NCI-H82 treated with DMSO at 0.1 percent for 48 hours (cell line): ENCODE data around the gene LHFPL3.
"Not testable (repeated sequence)": the region's sequence is repeated elsewhere in the genome, so short reads cannot be mapped to it uniquely, and the experiment has no call there.

Source experiments
- DNase-seq: peaks from one replicate; lab custom pipeline; 2025; ENCODE audit not compliant: unreplicated experiment; lab: John Stamatoyannopoulos, UW

LHFPL3 gene

DNA sequence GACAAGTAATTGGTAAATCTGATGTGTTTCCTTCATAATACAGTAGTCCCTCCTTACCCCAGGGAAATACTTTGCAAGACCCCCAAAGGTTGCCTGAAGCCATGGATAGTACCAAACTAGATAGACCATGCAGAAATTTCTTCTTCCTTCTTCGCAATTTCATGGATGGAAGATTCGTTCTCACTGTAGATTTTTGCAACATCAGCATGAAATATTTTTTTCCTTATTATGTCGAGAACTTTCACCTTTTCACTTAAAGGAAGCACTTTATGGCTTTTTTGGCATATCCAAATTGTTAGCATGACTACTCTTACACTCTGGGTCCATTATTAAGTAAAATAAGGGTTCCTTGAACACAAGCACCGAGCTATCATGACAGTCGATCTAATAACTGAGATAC is 333.2 kb downstream of the LHFPL3 start:
- DNase-seq, result no peak

DNA sequence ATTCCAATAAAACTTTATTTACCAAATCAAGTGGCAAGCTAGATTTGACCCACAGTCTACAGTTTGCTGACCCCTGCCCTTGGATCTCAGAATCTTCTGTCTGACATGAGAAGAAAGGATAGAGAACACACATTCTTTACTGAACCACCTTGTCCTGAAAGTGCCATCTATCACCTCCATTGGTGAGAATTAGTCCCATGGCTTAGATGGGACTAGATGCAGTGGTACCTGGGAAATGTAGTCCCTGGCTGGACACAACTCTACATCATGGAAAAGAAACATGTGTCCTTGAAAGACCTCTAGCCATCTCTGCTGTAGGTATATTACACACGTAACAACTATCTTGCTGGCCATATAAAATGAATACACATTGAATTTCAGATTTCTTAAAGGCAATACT is 336.2 kb downstream of the LHFPL3 start:
- DNase-seq, result no peak

DNA sequence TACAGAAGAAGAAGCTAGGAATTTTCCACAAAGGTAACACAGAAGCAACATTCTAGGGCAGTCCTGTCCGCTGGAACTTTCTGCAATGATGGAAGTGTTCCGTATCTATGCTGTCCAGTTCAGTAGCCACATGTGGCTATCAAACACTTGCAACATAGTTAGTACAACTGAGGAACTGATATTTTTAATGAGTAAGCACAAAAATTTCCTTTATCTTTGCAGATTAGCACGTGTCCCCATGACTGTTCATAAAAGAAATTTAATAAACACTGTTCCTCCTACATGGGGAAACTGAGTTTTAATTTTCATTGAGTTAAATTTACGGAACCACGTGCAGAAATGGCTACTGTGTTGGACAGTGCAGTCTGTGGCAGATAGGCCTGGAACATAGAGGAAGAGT is 349.2 kb downstream of the LHFPL3 start:
- DNase-seq, result no peak

DNA sequence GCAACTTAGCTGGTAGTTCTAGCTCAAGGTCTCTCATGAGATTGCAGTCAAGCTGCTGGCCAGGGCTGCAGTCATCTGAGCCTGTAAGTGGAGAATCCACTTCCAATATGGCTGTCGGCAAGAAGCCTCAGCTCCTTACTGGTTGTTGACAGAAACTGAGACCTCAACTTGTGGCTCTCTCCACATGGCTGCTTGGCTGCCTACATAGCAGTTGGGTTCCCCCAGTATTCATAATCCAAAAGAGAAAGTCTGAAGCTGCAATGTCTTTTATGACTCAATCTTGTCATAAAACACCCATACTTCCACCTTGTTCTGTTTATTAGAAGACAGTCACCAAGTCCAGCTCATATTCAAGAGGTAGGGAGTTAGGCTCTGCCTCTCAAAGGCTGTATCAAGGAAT is 350.7 kb downstream of the LHFPL3 start:
- no peak for DNase-seq

DNA sequence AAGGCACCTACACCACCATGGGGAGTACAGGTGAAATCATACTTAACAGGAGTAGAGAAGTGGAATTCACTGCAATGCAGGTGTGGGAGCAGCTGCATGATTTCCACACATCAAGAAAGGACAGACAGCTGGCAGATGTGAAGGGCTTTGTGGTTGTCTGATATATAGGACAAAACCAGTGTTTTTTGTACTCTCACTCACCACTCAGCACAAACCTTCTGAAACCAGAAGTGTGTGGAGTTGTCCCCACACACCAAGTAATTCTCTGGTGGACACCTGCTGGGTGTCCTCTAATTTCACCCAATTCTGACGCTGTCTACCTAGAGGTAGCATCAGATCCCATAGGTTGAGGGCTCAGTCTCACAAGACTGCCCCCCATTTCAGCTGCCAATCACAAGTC is 357.9 kb downstream of the LHFPL3 start:
- no peak for DNase-seq

DNA sequence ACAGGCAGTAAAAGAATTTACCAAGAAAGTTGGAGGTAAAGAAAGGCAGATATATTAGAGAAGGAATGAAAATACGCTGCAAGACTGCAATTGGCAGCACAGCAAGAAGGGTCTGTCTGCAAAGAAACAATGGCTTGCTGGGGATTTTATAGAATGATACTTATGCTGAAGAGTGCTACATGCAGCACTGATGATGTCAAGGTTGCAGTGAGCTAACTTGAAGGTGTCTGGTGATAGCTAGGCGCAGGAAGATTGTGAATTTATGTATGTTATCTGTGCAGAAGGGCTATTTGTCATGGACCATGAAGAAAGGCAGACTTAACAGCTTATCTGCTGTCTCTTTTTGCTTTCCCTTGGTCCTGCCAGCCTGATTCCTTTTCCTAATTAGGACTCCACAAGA is 366.3 kb downstream of the LHFPL3 start:
- DNase-seq, result no peak

DNA sequence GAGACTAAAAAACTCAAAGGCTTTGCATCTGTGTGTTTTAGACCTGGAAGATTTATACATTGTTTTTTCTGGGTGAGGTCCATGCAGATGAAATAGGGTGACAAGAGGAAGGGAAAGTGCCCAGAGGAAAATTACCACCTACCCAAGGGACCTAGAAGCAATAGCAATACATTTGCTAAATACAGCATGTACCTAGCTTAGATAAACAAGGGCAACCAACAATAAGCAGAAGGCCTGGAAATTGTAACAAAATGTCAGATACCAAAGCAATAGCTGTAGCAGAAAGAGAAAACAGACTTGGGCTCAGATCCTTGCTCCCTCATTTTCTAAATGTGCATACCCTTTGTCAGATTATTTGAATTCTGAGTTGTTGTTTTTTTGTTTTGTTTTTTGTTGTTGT is 367.2 kb downstream of the LHFPL3 start:
- no peak for DNase-seq

DNA sequence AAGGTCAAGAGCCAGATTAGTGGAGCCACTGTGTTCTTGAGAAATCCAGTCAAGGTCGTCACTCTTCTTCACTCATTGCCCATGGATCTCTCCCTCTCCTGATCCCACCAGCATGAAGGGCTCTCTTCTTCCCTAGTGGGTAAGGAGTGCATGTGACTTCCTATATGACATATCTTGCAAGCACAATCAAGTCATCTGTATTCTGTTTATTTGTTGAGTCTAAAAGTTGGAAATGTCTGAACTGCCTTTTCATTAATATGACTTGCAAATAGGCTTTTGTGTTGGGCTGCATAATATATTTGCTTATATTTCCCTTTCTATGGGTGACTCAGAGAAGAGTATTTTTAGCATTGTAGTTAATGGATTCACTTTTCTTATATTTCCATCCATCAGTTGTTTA is 371.9 kb downstream of the LHFPL3 start:
- no peak for DNase-seq

DNA sequence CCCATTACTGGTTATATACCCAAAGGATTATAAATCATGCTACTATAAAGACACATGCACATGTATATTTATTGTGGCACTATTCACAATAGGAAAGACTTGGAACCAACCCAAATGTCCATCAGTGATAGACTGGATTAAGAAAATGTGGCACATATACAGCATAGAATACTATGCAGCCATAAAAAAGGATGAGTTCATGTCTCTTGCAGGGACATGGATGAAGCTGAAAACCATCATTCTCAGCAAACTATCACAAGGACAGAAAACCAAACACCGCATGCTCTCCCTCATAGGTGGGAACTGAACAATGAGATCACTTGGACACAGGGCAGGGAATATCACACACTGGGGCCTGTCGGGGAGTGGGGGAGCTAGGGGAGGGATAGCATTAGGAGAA is 392.6 kb downstream of the LHFPL3 start:
- not testable (repeated sequence) for DNase-seq

DNA sequence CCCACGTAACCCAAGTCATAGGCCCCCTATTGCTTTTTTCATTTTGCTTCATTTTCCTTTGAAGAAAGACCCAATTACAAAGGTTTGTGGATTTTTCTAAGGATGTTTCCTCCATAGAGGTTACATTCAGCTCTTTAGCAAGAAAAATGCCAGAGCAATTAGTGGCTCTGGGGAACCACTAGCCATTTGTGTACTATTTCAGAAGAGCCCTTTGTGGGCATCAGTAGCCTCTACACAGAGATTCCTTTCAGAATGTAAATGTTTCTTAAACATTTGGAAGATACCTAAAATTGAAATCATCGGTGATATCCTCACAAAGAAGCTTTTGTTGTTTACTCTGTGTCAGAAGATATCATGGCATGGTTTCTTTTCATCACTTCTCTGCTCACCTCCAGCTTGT is 394.6 kb downstream of the LHFPL3 start:
- no peak for DNase-seq

DNA sequence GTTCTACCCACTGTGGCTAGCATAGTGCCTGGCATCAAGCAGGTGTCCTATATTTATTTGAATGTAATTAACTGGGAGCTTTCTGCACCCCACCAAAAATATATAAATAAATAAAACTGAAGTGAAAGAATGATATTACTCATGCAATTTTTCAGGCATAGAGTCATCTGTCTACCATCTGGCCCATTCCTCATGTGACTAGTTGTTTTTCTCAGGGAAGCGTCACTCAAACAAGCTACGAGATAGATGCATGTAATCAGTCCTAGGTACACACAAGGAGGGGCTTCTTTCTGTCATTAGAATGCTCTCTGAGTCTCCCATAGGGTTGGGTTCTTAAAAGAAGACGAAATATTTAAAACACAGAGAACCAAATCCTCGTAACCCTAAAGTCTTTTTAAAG is 430.1 kb downstream of the LHFPL3 start:
- DNase-seq, result no peak

DNA sequence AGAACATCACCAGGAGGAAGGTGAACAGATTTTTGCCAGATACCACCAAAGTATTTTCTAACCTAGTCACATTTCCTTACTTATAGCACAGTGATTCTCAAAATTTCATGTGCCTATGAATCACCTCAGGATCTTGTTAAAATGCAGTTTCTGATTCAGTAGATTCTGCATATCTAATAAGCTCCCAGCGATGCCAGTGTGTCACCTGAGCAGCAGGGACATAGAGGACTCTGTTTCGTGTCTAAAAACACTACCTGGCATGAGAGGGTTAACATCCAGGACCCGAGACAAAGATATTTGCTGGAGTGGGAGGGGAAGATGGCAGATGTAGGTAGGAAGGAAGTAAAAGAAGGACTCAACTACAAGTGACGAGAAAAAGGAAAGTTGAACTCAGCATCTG is 433.5 kb downstream of the LHFPL3 start:
- DNase-seq, result no peak

DNA sequence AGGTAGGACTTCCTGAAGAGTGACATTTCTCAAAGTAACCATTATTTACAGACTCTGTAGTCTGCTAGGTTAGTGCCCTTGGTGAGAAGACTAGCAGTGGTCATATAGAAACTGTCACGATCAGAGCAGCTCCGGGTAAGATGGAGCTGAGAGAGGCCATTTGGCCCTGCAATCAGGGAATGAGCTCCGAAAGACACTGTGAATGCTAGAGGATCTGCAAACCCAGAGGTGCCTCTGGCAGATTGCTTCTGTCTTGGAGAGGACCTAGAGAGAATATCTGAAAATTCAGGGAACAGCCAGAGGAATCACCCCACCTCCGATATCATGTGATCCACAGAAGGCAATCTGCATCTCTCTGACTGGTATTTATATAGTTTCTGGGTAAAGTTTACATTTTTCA is 438.7 kb downstream of the LHFPL3 start:
- no peak for DNase-seq

DNA sequence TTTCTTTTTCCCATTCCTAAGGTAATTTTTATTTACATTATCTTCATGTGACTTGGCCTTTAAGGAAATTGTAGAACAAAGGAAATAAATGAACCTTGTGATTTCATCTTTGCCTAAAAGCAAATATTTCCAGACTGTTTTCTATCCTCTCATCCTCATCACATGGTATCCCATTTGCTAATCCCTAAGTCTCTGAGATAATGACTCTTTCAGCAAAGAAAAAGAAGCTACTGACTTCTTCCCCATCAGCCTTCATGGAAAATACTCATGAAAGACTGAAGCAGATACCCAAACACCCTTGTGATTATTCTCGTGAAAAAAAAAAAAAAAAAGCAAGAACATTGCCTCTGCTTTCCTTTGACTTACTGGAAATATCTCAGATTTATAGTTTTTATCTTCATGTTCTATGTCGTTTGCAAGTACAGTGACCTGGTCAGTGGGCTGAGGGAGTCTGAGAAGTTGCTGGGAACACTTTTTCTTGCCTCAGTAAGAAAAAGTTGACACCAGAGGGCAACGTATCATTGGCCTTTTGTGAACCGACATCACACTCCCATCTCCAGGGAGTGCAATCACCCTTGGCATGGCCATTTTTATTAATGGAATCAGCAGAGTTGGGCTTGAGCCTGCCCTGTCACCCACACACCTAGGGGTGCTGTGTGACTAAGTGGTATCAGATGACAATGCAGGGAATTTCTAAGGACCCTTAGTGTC is 439.6 kb downstream of the LHFPL3 start:
- DNase-seq, result no peak

DNA sequence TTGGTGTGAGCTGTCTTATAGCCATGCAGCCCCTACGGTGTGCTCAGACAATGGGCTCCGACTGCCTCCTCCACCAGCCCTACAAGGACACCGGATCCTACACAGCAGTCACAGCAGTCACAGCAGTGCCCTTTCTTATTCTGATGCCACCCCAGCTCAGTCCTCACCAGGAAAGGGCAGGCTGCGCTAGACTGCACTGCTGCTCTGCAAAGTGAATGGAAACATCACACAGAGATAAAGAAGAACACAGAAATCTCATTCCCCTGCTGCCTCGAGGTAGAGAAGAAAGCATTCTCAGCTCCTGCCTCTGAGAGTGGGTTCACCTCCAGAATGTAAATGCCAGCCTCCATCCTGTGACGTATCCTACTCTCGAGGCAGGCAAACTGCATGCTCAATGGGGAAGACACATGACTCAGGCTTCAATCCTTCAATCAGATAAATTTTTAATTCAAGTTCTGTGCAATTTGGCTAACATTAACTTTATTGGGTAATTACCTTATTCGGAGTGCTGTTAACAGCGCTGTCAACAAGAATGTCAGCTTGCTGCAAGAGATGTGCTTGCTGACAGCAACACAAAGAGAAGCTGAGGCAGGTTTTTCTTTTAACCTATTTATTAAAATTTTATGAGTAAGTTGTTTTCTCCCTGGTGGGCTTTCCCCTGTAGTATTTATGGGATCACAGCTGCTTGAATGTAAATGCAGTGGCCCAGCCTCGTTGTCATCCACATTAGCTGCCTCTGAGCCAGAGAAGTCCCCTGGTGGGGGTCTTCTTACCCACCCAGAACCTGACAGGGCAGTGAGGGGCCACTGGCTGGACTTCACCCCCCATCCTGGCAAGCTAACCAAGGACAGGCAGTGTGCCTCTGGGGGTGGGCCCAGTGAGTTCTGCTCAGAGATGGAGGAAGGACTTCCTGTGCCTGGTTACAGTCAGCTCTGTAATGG is 444.3 kb downstream of the LHFPL3 start:
- no peak for DNase-seq

DNA sequence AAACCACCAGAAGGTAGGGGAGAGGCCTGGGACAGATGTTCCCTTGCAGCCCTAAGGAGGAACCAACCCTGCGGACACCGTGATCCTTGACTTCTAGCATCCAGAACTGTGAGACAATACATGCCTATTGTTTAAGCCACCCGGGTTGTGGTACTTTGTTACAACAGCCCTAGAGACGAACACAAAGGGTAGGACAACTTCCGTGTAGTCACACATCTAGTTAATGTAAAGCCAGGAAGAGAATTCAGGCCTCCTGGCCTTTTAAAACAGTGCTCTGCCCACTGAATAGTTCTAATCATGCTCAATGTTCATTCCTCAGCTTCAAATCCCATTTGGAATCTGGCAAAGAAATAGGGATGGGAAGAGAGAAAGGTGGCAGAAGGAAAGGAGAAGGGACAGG is 445.4 kb downstream of the LHFPL3 start:
- no peak for DNase-seq

DNA sequence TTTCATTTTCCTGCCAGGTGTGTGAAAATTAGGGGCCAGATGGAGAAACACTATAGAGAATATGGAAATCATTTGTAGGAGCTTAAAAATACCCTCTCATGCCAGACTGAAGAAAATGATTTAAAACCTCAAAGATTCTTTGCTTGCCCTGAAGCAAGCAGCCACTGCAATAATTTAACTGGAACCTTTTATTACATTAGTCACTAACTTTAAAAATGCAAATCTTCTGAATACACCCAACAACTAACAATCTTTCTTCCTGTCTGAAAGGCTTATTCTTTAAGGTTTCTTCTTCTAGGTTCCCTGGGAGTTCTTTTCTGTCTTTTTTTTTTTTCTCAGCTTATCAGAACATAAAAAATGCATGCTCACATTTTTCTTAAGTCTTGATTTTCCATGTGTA is 447.1 kb downstream of the LHFPL3 start:
- DNase-seq, result no peak

DNA sequence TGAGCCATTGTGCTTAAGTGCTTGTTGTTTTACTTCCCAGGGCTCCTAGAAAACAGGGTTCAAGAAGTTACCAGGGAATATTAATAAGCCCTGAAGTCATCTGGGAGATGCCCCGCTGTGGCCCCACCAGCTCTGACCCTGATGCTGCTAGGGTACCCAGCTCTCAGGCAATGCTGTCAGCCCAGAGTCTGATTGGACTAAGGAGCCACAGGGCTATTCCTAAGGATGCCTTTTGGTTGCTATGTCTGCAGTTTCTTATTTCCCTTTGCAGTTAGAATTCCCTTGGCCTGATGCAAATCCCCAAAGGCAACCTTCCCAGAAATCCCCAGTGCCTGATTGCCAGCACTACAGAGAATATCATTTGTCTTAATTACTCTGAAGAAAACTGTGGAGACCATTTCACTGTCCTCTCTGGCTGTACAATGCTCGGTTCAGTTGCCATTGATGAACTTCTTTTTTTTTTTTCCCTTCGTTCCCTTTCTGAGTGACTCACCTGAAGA is 448.9 kb downstream of the LHFPL3 start:
- DNase-seq, result no peak

DNA sequence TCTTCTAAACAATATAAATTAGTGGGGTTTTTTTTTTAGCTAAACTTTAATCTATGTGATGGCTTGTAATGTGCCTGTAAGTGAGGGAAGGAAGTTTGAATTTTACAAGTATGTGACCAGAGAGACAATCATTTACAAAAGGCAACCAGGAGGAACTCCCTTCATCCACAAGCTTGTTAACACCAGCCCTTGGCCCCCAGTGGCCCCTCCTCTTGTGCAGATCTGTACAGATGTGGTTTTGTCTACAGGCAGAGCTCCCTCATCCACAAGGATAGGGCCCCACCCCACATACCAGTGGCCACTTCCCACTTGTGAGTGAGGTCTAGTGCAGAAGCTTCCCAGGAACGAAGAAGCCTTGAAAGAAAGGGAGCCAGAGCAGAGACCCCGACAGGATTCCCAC is 451.5 kb downstream of the LHFPL3 start:
- no peak for DNase-seq

DNA sequence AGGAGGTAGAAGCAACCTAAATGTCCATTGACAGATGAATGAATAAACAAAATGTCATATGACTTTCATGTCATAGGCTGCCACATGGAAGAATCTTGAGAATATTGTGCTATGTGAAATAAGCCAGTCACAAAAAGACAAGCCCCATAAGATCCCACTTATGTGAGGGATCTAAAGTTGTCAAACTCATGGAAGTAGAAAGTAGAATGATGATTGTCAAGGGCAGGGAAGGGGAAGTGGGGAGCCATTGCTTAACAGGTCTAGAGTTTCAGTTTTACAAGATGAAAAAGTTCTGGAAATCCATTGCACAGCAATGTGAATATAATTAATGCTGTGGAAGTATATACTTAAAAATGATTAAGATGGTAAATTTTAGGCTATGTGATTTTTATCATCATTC is 456.3 kb downstream of the LHFPL3 start:
- no peak for DNase-seq

DNA sequence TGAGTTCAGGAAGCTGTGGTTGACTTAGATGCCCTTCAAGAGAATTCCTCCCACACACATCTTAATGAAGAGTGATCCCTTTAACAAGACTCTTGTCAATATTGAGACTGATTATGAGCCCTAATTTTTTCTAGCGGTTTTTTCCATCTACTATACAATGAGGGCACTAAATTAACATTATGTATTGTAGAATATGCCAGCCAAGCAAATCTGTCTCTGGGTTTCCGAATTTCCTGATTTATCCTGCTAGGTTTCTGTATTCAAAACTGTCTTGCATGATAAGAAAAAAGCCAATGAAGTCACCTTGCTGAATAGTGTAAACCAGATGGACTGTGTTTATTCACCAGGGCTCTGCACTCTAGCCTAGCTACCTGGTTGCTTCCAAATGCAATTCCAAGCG is 461.4 kb downstream of the LHFPL3 start:
- no peak for DNase-seq

DNA sequence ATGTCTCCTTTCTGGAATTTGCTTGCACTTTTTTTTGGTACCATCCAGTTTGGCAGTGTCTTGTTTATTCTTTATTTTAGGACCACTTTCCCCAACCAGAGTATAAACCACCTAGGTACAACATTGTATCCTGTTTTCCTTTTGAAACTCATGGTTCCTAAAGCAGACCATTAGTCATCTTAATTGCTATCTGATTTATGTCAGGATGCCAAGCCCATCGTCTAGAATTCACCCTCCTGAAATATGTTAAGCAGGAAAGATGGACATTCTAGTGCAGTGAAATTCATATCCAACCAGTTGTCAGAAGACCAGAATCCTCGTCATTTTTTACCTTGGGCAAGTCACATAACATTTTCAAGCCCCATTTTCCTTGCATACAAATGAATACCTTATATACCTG is 462.0 kb downstream of the LHFPL3 start:
- DNase-seq, result no peak
